GM19372 (cell line): ENCODE measurements around the gene KLK5.
"Not testable (repeated sequence)": the region's sequence is repeated elsewhere in the genome, so short reads cannot be mapped to it uniquely, and the experiment has no call there.

Source experiments
- ATAC-seq: cut with Tn5 transposase; IDR thresholded peaks from one replicate; pipeline ENCODE4 v1.9.1; 2021; ENCODE audit warnings: mild to moderate bottlenecking, low read depth, moderate library complexity; ENCODE audit not compliant: unreplicated experiment

The KLK5 gene, protein sequence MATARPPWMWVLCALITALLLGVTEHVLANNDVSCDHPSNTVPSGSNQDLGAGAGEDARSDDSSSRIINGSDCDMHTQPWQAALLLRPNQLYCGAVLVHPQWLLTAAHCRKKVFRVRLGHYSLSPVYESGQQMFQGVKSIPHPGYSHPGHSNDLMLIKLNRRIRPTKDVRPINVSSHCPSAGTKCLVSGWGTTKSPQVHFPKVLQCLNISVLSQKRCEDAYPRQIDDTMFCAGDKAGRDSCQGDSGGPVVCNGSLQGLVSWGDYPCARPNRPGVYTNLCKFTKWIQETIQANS

DNA sequence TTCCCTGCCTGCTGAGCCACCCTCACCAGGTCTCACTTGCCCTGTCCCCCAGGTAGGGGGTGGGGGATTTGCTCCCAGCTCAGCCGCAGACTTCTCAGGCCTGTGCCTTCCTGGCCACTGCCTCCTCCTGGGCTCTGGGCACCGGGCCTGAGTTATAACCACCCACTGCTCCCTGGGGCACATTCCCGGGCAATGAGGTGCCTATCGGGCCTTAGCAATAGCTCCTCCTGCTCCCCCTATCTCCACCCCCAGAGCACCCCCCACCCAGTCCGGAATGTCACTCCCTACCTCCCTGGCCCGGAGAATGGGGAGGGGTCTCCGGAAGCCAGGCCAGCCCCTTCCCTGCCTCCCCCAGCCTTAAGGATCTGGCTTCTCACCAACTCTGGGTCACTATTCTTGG is at the start of gene KLK5:
TSS of gene KLK5 (minus strand) at position 129 of the 400 bp plus-strand sequence. CDS start 381 bp downstream, outside the sequence.
- no peak for ATAC-seq

DNA sequence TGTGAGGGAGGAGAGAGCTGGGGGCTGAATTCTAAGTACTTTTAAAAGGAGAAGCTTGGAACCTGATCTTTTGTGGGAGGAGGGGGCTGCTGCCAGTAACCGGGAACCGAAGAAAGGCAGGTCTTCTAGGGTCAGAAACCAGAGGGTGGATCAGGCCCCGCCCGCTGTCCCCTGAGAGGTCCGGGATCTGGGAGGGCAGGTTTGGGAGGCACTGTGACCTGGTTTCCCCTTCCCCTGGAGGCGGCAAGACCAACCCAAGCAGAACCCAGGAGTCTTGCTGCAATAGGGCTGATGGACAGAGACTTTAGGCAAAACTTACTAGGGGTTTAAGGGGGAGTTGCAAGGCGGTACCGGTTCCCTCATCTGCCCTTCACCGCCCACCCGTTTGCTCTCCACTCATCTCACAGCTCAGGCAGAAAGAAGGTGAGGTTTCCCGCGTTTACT is 49.3 kb upstream of the KLK5 start:
- no peak for ATAC-seq

DNA sequence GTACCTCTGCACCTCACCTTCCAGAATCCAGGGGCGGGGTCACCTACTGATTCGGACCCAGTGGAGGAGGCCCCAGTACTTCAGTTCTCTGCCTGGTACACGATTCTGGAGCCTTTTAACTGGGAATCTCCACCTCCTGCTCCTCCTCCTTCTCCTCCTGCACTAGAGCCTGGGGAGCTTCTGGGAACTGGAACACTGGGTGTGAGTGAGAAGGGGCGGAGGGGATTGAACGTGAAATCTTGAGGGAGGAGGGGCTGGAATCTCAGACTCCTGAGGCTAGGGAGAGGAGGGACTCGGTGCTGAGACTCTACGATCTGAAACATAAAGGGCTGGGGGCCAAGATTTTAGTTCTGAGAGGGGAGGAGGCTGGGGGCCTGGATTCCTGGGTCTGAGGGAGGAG is 48.7 kb upstream of the KLK5 start, which contains the start of gene KLK8:
TSS of gene KLK8 (minus strand) at position 90 of the 400 bp plus-strand sequence. CDS start 437 bp downstream, outside the sequence.
- ATAC-seq = no peak

DNA sequence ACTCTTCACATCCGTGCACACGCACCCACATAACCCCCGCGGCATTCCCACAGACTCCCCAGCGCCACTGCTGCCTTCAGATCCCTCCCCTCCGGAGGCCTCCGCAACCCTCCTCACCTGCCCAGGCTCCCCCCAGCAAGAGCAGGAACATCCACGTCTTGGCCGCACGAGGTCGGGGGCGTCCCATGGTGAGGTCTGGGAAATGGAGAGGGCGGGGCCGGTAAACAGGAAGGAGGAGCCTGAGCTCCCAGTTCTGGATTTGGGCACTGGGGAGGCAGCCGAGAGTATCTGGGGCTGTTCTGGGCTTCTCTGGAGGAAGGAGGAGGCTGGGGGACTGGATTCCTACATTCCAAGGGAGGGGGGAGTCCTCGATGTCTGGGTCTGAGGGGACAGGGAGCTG is 48.1 kb upstream of the KLK5 start:
- ATAC-seq = no peak

DNA sequence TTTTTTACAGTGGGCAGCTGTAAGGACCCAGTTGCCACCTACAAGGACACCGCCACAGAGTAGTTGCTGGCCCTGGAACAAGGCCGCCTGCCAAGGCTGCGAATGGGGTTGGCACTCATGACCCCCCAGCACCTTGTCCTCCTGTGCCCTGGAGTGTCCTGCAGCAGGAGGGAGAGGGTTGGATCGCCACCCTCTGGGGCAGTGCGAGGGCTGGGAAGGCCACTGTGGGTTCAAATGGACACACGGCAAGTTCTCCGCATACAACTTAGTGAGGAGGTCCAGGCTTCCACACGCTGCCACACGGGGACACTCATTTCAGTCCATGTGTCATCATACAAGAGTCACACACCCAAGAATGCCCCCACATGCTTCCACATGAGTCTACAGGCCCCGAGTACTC is 47.6 kb upstream of the KLK5 start:
- ATAC-seq = no peak

DNA sequence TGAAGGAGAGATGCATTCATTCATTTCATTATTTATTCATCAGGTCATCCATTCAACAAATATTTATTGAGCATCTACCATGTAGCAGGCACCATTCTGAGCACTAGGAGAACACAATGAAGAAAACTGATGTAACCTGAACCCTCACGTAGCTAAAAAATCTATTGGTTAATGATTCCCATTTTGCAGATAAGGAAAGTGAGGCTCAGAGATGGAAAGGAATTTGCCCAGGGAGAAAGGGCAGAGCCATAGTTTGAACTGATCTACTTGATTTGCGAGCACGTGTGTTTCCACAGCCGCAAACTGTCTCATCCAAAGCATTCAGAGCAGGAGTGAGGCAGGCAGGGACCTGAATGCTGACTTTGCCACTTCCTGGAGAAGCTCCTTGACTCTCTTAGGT is 45.8 kb upstream of the KLK5 start:
- ATAC-seq = no peak

DNA sequence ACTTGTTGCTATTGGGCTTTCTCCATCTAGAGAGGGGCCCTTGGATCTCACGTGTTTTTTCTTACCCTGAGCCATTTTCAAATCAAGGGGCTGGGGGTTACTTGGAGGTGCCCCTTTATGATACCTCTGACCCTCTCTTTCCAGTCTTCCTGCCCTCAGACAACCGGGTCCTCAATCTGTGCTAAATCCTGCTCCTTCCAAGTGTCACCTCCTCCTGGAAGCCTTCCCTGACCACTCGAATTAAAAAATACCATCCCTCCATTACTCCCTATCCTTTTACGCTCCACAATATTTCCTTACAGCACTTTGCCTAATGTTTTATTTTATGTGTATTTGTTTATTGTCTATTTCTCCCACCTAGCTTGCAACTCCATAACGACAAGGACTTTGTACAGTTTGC is 45.2 kb upstream of the KLK5 start:
- ATAC-seq = no peak

DNA sequence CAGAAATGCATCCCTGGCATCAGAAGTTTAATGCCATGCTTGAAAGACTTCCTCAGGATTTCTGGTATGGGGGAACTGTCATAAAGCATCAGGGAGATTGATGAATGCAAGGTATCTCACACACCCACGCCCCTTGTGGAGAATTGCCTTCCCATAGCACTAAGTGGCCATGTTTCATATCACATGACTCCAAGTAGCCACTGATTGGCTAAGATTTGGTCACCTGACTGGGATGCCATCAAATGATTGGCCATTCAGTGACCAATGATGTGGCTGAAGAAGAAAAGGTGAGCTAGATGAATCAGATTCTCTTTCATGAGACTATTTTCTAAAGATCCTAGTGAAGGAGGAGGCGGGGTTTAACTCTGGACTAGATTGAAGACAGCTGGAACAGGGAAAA is 41.3 kb upstream of the KLK5 start:
- ATAC-seq = no peak

DNA sequence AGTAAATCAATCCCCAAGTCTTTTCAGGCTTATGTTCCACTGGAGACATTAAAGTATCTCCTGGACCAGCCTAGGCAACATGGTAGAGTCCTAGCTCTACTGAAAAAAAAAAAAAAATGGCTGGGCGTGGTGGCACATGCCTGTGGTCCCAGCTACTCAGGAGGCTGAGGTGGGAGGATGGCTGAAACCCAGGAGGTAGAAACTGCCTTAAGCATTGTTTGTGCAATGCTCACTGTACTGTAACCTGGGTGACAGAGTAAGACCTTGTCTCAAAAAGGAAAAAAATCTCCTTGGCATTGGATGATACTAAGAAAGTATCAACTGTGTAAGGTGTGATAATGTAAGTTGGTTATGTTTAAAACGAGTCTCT is 39.8 kb upstream of the KLK5 start:
- ATAC-seq = no peak

DNA sequence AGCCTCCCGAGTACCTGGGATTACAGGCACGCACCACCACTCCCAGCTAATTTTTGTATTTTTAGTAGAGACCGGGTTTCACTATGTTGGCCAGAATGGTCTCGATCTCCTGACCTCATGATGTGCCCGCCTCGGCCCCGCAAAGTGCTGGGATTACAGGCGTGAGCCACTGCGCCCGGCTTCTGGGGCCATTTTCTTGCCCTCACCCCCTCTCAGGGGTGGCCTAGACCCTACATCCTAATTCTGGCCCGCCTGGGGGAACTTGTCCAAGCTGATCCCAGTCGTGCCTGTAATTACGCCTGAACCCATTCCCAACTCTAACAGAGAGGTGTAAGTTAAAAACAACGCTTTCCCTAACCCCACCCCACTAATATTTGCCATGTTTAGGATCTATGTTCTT is 31.6 kb upstream of the KLK5 start:
- ATAC-seq = not testable (repeated sequence)

DNA sequence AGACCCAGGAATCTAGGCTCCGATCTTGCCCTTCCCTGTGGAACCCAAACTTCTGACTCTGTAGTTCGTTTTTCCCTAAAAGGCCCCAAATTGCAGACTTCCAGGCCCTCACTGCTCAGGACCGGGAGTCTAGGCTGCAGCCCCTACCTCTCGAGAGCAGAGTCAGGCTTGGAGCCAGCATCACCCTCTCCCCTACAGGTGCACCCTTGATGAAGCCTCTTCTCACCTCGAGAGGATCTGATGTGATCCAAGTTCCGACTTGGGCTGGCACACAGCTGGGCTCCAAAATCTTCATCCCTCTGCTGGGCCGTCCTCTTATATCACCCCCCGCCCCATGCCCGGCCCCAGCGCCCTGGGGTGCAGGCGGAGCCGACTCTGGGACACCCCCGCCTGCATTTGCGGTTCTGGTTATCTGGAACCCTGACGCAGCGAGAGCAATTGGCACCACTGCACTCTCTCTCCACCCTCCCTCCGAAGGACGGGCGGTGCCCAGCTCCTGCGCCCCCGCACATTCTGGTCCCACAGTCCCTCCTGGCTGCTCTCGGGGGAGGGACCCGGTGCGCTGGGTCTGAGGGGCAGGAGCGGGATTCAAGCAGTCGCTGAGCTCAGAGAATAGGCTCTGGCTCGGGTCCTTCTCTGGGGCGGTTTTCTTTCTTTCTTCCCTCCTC is 30.9 kb upstream of the KLK5 start, which contains the start of gene KLK7:
TSS of gene KLK7 (minus strand) at position 293 of the 668 bp plus-strand sequence. CDS start 1,518 bp downstream, outside the sequence.
- no peak for ATAC-seq

DNA sequence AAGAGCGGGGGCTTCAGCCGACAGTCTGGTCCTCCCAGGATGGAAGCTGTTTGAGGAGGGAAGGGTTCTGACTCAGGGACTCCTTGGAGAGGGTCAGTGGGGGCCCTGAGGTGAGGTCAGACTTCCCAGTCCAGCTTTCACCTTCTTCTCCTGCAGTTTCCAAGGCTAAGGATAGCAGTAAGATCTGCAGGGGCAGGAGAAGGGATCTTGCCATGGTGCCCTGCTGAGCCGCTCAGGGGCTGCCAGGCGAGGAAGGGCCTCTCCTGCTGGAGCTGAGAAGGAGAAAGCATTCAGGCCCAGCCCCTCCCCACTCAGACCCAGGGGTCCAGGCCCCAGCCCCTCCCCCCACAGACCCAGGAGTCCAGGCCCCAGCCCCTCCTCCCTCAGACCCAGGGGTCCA is 29.3 kb upstream of the KLK5 start:
- no peak for ATAC-seq

DNA sequence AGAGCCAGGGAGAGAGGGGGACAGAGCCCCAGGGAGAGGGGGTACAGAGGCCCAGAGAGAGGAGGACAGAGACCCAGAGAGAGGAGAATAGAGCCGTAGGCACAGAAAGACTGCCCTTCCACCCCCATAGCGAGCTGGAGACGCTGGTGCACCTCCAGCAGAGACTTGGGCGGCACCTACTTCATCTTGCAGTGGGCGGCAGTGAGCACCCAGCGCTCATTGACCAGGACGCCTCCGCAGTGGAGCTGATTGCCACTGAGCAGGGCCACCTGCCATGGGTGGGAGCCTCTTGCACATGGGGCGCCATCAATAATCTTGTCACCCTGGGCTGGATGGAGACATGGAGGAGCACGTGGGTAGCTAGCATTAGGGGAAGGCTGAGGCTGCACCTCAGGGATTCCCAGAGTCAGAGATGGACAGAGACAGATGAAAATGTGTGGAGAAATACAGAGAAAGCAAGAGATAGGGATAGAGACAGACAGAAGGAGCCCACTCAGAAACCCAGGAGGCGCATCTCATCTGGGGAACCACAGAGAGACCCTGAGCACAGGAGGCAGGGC is 28.8 kb upstream of the KLK5 start:
- ATAC-seq = no peak

DNA sequence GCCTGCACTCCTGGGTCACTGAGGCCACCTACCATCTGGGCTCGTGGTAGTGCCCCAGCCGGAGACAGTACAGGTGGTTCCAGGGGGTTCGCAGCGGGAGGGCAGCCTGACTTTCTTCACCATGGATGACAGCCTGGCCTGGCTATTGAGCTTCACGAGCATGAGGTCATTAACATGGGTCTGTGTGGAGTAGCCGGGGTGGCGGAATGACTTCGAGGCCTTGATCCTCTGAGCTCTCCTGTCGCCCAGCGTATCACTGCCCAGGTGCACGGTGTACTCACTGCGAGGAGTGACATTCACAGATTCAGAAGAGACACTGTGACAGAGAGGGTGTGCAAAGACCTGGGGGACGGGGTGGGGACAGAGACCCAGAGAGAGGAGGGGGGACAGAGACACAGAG is 27.4 kb upstream of the KLK5 start:
- no peak for ATAC-seq

DNA sequence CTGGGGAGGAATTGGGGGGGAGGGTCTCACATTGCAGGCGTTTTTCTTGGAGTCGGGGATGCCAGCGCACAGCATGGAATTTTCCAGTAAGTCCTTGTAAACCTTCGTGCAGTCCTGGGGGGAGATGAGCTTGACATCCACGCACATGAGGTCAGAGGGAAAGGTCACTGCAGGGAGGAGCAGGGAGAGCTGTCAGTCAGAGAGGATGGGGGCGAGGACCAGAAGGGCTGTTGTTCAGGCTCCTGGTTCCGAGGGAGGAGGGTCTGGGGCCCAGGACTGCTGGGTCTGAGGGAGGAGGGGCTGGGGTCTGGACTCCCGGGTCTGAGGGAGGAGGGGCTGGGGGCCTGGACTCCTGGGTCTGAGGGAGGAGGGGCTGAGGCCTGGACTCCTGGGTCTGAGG is 26.9 kb upstream of the KLK5 start:
- ATAC-seq = no peak

DNA sequence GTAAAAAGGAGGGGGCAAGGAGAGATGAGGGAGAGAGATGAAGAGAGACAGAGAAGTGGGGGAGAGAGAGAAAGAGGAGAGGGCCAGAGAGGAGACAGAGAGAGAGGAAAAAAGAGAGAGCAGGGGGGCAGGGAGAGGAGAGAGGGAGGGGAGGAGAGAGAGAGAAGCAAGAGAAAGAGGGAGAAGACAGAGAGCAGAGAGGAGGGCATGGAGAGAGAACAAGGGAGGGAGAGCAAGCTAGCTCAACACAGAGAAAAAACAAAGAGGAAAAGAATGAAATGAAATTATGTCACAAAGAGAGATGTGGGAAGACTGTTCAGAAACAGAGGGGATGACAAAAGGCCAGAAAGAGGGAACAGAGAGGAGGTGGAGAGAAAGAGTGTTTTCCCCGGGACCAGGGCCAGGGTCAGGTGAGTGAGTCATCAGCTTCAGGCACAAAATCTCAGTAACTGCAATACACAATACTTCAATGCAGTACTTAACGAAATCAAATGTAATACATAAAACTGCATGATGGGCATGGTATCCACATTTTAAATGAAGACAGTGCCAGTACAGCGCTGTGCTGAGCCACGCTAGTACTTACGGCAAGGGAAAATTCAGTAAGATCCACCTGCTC is 26.0 kb upstream of the KLK5 start:
- ATAC-seq = no peak

DNA sequence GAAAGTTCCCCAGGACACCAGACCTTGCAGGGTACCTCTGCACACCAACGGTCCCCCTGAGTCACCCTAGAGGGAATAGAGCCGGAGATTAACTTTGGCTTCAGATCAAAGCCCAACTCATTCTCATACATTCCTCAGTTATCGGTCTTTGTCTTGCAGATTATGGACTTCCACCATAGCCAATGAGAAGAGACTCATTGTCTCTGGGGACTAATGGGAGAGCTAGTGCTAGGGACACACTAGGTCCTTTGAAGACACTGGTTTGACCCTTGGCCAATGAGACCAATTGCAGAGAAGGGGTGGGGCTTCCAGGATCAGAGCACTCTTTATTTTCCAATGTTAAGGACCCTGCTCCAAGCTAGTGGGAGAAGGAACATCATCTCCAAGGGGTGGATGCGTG is 24.8 kb upstream of the KLK5 start:
- no peak for ATAC-seq

DNA sequence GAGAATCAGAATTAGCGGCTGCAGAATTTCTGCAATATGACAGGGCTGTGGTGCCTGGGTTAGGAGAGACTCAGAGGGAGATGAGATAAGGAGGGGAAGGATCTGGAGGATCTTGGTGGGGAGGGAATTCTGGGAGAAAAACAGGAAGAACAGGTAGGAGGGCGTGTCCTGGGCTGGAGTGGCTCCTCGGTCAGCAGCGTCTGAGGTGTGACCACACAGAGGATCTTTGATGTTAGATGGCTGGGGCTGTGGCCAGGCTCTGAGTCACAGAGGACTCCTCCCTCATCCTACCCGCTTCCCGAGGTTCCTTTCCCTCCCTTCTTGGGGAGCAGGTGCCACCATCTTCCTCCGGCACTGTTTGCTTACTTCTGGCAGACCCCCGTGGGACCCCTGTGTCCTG is 22.9 kb upstream of the KLK5 start:
- no peak for ATAC-seq

DNA sequence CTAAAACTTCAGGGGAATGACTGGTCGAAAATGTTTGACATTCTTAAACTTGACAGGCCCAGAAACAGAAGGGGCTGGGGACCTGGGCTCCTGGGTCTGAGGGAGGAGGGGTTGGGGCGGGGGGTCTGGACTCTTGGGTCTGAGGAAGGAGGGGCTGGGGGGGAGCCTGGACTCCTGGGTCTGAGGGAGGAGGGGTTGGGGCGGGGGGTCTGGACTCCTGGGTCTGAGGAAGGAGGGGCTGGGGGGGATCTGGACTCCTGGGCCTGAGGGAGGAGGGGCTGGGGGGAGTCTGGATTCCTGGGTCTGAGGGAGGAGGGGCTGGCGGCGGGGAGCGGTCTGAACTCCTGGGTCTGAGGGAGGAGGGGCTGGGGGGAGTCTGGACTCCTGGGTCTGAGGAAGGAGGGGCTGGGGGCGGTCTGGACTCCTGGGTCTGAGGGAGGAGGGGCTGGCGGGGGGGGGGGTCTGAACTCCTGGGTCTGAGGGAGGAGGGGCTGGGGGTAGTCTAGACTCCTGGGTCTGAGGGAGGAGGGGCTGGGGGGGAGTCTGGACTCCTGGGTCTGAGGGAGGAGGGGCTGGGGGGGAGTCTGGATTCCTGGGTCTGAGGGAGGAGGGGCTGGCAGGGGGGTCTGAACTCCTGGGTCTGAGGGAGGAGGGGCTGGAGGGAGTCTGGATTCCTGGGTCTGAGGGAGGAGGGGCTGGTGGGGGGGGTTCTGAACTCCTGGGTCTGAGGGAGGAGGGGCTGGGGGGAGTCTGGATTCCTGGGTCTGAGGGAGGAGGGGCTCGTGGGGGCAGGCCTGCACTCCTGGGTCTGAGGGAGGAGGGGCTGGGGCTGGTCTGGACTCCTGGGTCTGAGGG is 22.1 kb upstream of the KLK5 start:
- no peak for ATAC-seq

DNA sequence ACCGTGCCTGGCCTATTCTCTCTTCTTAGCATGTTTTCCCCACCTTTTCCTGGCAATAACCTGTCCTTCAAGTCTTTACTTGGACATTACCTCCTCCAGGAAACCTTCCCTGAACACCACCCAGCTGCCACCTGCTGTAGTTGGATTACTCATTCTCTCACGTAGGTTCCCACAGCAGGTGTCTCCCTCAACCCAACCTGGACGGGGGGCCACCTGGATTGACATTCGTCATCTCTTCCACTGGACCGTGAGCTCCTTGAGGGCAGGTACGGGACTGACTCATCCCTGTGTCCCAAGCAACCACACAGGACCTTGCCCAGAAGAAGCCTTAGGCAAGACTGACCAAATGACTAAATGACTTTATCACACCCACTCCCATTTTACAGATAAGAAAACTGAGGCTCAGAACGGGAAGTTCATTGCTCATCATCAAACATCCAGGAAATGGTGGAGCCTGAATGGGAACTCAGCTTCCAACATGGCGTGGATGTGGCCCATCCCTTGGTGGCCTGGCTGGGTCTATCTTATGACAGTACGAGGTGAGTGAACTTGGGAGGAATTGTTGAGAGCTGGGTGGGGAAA is 20.0 kb upstream of the KLK5 start:
- ATAC-seq = no peak
